Transverse colon (tissue), 4 donors: ENCODE data around the gene ARID4A.

Experiments used
- POLR2A ChIP-seq: fragments of 450-650 bp; IDR thresholded peaks from one replicate; pipeline ENCODE4 v1.6.1; 2016; ENCODE audit warnings: antibody characterized with exemption, mild to moderate bottlenecking, moderate library complexity
- POLR2AphosphoS5 ChIP-seq, 3 donors: sonication (generic); formaldehyde crosslinking; IDR thresholded peaks; one replicate each; pipeline ENCODE4 v1.6.1; 2016; ENCODE audit warnings: antibody characterized with exemption in 3 of 3
- TF ChIP-seq, protein P1 (sequence below), 5 experiments: fragments of 200-600 bp in 3 of 5; fragments of 450-650 bp in 2 of 5; sonication (generic) in 3 of 5; IDR thresholded peaks; 1 replicate in 2 of 5; 2 replicates in 3 of 5; pipeline ENCODE4 v1.5.1; 2016 to 2017; ENCODE audit warnings: antibody characterized with exemption in 5 of 5, inconsistent platforms in 3 of 5, mild to moderate bottlenecking in 2 of 5, moderate library complexity in 1 of 5

DNA sequence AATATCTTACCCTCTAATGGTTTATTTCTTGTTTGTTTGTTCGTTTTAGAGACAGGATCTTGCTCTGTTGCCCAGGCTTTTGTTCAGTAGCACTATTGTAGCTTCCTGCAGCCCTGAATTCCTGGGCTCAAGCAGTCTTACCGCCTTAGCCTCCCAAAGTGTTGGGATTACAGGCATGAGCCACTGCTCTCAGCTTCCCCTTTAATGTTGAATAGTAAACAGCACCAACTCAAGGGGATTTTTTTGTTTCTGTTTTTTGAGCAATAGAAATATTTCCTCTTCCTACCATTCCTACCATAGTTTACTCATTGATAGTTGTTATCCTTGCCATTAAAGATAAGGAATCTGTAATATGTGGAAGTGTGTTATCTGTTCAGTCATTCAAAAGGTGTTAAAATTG, 10.7 kb downstream of the ARID4A start:
- TF ChIP-seq, protein P1, sequence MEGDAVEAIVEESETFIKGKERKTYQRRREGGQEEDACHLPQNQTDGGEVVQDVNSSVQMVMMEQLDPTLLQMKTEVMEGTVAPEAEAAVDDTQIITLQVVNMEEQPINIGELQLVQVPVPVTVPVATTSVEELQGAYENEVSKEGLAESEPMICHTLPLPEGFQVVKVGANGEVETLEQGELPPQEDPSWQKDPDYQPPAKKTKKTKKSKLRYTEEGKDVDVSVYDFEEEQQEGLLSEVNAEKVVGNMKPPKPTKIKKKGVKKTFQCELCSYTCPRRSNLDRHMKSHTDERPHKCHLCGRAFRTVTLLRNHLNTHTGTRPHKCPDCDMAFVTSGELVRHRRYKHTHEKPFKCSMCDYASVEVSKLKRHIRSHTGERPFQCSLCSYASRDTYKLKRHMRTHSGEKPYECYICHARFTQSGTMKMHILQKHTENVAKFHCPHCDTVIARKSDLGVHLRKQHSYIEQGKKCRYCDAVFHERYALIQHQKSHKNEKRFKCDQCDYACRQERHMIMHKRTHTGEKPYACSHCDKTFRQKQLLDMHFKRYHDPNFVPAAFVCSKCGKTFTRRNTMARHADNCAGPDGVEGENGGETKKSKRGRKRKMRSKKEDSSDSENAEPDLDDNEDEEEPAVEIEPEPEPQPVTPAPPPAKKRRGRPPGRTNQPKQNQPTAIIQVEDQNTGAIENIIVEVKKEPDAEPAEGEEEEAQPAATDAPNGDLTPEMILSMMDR (IDR thresholded peaks at IDR 0.05) = no peak
- no peak for TF ChIP-seq POLR2A
- no peak for TF ChIP-seq POLR2AphosphoS5 (IDR thresholded peaks at IDR 0.05)
